Right ventricle myocardium superior (tissue), 1 donor: ENCODE results near the gene GLYATL3. TPM values are rescaled to one million over a fixed set of nuclear protein-coding genes. Genes with fewer than 3 reads are reported as not detected.

ENCODE experiments used
- ATAC-seq: fragments of 200-7000 bp; cut with Tn5 transposase; one replicate; pipeline ENCODE4 v1.9.1; 2020; ENCODE audit warnings: mild to moderate bottlenecking; ENCODE audit not compliant: poor library complexity
- DNase-seq: peaks from one replicate; pipeline ENCODE4 v3.0.0-alpha.2; 2020
- intact Hi-C: fragments of 100-400 bp; cut with DNase I; formaldehyde crosslinking; loops from one replicate; pipeline ENCODE4 v1.11.2; 2022
- total RNA-seq: library from RNA; stranded (reverse); fragmentation: NEBNext Ultra II Directional; extraction: Animal tissue kit (Norgen Biotek cat#: 25700); gene quantifications from one replicate; pipeline ENCODE4 v1.2.1, GENCODE V29; 2021
- donor health status: DM: no; HTN: yes; CAD: no; lungs with severe emphysema.

Gene GLYATL3
- total RNA-seq, 1 donor from 2014 or later = not detected

DNA sequence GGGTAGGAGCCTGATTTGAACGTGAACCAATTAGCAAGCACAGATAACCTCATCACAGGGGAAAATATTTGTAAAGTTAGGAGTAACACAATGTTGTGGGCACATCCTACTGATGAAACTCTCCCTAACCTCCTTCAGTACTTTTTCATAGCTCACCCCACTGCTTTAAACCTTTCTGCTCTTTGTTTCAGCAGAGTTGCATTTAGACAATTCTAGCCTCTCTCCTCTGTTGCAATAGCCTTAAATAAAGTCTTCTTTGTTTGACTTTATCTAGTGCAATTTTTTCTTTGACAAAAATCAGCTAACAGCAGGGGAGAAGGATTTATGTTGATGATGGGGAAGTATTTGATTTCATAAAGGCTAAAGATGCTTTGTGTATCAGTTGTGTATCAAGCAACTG is 64.8 kb downstream of the GLYATL3 start:
- no peak for ATAC-seq
- no peak for DNase-seq
- intact Hi-C loops = no loop called here

DNA sequence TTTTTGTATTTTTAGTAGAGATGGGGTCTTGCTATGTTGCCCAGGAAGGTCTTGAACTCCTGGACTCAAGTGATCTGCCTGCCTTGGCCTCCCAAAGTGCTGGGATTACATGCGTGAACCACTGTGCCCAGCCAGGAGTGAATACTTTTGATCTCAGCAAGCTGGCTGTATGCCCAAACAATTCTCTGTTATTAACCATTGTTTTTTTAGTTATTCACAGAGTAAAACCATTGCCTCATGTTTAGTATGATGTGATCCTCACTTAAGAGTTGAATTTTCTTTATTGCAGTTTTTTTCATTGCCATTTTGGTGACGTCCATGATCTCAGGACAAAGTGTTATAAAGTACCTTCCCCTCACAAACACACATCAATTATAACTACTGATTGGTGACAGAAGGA is 65.5 kb downstream of the GLYATL3 start:
- intact Hi-C loops = no loop called here
- ATAC-seq (no peak), DNase-seq (no peak)

DNA sequence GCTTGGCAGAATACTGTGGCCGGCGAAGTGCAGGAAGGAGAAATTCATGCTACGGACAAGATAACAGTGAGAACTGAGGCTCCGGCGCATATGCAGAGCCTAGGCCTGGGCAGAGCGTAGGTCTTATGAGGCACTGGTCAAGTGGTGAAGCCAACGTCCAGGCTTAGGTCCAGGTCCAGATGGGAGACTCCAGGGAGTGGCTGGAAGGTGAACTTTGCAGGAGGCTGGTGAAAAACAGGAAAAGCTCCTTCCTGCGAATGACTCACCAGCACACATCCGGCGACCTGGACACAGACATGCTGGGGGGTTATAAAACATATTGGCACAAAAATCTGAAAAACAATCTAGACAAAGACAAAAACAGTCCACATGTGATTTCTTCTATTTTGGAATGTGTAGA is 66.1 kb downstream of the GLYATL3 start:
- no peak for DNase-seq
- intact Hi-C loops = no loop called here
- no peak for ATAC-seq

DNA sequence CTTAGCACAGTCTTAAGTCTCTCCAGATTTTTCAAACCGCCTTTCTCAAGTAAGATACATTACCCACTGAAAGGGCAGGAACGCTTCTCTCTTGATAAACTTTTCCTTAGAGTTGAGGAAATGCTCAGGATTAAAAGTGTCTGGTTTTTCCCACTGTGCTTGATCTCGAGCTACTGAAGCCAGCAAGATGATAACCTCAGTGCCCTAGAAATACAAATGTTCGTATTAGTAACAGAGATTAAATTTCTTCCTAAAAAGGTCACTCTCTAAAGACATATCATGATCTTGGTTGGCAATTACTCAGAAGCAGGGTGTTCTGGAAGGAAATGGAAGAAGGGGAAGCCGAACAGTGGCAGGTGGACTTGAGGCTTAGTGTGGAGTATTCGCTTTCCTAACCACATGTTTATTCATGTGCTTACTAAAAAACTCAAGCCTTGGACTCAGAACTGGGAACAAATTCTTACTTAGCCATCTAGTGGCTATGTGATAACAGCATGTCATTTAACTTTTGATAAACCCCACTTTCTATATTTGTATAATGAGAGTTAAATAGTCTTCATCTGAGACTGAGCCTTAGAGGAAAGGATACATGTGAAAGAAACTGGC is 70.9 kb downstream of the GLYATL3 start:
- DNase-seq = no peak
- ATAC-seq = no peak
- intact Hi-C loops = no loop called here

DNA sequence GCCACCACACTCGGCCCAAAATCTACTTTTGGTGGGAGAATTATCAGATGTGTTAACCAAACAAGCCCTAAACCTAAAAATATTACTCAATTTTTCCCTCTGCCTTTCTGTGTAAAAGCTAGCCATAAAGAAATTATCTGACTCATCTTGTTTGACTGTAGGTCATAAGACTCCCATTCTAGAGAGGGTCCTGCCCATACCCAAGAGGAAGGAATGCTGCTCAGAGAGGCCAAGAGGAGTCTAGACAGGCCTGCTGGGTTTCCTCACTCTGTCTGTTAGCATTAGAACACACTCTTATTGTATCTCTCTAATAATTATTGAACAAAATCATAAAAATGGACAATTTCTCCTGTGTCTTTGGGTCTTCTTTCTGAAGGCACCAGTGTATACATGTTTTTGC is 76.9 kb downstream of the GLYATL3 start:
- no peak for DNase-seq
- ATAC-seq = no peak
- intact Hi-C loops = no loop called here

Other genes with a start within 250 kb of the GLYATL3 start
- gene MMUT, start 36.7 kb upstream of the GLYATL3 start, total RNA-seq = 33.9 TPM
- 5.1 TPM for gene CENPQ, start 36.6 kb upstream of the GLYATL3 start, total RNA-seq
- gene C6orf141, start 50.7 kb downstream of the GLYATL3 start, total RNA-seq = not detected
- gene RHAG, start 136.9 kb downstream of the GLYATL3 start, total RNA-seq = 0.62 TPM
- gene CRISP2, start 213.6 kb downstream of the GLYATL3 start, total RNA-seq = not detected
- not detected for gene CRISP3, start 244.5 kb downstream of the GLYATL3 start, total RNA-seq